Activated T-cell treated with anti-CD3 and anti-CD28 coated beads, Interleukin-2, amount 50 U/mL, for 48 hours (primary cell): ENCODE measurements around the gene KMT2C.
"Not testable (repeated sequence)": the region's sequence is repeated elsewhere in the genome, so short reads cannot be mapped to it uniquely, and the experiment has no call there.

ENCODE experiments used
- DNase-seq, 2 experiments: peaks; one replicate each; pipeline ENCODE4 v3.0.0-alpha.2; 2020

KMT2C gene

DNA sequence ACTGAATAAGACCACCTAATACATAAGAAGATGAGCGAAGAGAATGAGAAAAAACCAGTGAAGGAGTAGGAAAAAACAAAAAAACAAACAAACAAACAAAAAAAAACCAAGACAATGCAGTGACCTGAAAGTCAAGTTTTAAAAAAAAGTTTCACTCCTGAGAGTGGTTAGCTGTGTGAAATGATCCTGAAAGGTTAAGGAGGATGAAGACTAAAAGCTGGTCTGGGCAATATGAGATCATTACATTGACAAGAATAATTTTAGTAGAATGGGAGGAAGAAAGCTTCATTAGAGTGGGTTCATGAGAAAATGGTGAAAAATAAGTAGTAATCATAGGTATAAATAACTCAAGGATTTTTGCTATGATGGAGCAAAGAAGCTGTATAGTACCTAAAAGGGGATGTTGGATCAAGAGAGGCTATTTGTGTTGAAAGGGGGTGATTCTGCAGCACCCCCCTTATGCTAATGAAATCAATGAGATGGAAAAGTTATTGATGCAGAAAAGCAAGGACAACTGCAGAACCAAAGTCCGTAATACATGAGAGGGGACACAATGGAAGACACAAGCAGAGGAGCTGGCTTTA is 80.2 kb downstream of the KMT2C start:
- DNase-seq, result no peak

DNA sequence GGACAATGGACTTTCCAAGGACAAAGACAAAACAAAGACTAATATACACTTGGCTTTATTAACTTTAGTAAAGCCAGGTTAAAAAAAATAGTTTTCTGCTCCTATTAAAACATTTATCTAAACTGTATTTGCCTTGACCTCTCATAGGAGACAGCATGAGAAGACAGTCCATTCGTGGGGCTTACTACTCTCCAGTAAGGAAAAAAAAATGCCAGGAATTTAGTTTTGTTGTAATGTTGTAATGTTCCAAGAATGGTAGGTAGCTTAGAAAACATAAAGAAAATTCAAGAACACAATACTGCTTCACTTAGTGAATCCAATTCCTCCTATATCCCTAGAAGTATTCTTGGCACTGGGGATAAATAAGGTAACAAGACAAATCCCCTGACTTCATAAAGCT is 81.7 kb downstream of the KMT2C start:
- no peak for DNase-seq

DNA sequence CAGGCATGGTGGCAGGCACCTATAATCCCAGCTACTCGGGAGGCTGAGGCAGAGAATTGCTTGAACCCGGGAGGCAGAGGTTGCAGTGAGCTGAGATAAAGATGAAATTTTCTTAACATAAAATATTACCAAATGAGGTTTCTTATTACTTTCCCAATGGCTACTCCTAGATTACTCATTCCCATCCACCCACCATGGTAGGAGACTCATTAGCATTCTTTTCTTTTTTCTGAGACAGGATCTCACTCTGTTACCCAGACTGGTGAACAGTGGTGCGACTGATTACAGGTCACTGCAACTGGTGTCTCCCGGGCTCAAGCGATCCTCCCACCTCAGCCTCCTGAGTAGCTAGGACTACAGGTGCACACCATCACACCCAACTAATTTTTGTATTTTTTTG is 82.5 kb downstream of the KMT2C start:
- not testable (repeated sequence) for DNase-seq

DNA sequence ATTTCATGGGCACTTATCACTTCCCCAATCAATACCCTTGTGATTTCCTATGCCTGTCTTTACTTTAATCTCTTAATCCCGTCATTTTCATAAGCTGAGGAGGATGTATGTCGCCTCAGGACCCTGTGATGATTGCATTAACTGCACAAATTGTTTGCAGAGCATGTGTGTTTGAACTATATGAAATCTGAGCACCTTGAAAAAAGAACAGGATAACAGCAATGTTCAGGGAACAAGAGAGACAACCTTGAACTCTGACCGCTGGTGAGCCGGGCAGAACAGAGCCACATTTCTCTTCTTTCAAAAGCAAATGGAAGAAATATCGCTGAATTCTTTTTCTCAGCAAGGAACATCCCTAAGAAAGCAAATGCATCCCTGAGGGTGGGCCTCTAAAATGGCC is 84.1 kb downstream of the KMT2C start:
- DNase-seq, result not testable (repeated sequence)

DNA sequence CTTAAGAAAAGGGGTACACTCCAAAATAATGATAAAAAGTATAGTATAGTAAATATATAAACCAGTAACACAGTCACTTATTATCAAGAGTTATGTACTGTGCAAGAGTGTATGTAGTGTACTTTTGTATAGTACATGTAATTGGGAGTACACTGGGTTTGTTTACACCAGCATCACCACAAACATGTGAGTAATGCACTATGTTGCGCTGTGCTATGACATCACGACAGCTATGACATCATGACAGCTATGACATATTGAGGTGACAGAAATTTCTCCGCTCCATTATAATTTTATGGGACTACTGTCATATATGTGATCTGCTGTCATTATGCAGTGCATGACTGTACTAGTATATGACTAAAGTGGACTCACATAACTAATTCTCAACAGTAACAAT is 84.6 kb downstream of the KMT2C start:
- DNase-seq, result no peak

DNA sequence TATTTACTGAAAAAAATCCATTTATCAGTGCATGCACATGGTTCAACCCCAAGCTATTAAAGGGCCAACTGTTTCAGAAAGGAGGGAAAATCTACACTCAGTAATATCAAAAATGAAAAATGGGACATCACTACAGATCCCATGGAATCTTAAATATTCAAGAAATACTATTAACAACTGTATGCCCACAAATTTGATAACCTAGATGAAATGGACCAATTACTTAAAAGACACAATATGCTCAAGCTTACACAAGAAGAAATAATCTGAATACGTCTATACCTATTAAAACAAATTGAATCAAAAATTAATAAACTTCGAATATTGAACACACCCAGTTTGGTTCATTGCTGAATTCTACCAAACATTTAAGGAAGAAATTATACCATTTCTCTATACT is 87.9 kb downstream of the KMT2C start:
- no peak for DNase-seq

DNA sequence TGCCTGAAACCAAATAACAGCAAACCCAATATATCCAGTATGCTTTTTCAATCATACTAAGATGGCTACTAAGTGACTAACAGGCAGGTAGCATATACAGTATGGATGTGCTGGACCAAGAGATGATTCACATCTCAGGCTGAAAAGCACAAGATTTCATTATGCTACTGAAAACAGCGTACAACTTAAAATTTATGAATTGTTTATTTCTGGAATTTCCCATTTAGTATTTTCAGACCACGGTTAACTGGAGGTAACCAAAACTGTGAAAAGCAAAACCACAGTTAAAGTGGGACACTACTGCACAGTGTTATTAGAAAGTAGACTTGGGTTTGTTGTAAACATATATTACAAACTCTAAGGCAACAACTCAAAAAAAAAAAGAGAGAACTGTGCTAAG is 91.5 kb downstream of the KMT2C start:
- no peak for DNase-seq

DNA sequence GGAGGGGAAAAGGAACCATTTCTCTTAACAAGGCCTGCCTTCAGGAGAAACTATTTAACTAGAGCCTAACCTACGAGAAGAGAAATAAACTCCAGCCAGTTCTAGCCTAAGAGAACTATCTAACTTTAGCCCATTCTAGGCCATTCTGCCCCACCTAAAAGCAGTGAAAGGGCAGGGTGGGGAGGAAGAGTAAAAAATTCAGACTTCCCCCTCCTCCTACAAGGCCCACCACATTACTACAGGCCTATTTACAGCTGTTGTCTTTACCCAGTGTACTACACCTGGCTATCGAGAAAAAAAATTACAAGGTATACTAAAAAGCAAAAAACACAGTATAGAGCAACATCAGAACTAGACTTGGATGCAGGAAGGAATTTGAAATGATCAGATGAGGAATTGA is 93.0 kb downstream of the KMT2C start:
- DNase-seq, result no peak

DNA sequence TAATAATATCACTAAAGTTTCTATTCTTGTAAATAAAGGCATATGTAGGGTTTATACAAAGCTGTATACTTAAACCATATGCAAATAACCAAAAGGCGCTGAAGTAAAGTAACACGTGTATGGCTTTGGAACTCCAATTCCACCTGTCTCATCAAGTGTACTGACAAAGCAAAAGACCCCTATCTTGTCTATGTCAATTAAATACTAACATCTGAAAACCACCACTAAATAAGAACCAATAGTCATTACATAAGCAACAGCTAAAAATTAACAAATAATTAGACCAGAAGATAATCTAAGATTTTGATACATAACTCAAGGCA is 93.9 kb downstream of the KMT2C start:
- DNase-seq, result no peak

DNA sequence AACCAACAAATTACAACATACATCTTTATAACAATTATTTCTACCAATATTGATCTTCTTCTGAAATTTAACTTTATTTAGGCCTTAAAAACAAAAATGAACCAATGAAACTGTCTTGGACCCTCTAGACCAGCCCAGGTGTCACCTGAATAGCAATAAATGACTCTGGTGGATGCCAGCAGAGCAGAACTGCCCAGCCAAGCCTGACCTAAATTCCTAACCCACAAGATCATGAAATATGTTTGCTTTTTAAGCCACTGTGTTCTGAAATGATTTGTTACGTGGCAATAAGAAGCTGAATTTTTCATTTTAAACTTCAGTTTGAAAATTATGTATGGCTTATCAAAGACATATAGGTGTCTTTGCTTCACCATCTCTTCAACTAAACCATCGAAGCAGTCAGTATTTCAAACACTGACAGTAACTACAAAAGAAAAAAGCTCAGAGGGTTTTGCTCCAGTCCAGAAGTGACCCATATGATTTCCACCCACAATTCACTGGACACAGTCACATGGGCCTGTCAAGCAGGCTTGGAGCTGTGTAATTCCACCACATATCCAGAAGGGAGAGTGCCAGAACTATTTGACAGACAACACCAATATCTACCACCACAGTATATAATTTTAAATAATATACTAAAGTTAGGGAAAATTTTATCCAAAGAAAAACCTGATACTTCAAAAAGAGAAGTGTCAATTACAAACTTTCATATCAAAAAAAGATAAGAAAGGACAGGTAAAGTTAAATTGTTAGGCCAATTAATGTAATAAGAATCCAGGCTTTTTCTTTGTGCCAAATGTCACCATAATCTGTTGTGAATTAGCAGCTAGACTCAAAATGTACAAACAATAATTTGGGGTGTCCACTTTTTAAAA is 94.5 kb downstream of the KMT2C start:
- no peak for DNase-seq

DNA sequence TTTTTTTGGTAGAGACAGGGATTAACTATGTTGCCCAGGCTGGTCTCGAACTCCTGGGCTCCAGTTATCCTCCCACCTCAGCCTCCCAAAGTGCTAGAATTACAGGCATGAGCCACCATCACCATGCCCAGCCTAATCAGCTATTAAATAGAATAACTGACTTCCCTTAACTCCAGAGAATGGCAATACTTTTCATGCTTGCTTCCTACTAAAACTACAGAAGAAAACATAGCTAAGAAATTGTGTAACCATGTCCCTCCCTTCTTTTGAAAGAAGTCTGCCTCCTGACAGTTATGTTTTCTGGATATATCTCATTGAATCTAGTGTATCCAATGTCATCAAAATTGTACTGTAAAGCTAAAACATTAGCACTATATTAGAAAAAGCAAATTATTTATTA is 95.6 kb downstream of the KMT2C start:
- no peak for DNase-seq

DNA sequence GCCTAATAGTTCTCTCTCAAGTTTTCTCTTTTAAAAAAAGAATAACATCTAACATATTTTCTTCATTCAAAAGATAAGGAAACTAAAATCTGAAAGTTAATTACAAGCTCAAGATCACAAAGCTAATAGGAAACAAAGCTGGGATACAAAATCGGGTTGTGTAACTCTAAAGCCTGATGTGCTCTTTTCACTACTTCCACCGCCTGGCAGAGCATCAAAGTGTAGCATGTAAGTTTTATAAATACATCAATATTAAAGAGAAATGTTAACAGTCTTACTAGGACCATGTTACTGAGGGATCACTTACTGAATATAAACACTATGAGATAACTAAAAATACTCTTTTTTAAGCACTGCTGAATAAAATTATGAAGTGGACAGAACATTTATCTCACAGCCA is 97.2 kb downstream of the KMT2C start:
- DNase-seq, result no peak

DNA sequence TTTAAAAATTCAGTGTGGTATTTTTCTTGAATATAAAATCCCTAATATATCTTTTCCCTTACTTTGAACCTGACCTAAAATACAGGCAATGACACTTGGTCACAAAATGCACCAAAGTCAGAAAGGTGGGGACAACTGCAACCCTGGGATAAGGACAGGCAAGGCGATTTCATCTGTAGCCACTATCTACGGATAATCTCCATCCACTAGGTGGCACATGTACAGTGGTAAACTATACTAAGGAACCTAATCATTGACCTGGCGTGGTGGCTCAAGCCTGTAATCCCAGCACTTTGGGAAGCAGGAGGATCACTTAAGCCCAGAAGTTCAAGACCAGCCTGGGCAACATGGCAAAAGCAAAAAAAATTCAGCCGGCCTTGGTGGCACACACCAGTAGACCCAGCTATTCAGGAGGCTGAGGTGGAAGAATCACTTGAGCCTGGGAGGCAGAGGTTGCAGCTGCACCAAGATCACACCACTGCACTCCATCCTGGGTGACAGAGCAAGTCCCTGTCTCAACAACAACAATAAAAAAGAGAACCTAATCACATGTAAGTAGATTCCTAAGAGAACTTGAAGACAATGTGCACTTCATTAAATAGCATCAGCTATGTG is 98.9 kb downstream of the KMT2C start:
- peak; percentile 21 to 30 for DNase-seq

DNA sequence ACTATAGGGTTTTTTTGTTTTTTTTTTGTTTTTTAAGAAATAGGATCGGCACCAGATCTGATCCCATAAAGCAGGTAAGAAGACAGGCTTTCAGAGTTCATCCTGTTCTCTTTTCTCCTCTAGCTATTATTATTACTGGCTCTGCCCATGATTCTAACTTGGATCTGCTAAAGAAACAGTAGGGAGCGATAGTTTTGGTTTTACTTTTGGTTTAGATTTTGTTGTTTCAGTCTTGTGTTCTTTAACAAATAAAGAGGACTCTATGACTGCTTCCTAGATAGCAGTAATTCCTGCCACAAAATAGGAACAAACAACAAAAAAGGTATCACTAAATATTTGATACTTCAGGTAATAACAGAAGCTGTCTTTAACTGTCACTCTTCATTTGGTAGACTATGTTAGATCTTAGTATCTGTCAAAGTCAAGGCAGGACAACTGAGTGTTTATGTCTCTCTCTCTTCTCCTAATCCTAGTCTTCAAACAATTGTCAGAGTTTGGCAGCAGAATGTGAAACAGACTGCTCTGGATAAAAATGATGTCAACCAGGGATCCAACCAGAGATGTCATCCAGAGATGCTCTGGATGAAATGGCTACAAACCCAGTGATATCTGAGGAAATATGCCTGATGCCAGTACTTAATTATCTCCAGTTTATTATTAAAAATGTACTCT is 99.8 kb downstream of the KMT2C start:
- no peak for DNase-seq

DNA sequence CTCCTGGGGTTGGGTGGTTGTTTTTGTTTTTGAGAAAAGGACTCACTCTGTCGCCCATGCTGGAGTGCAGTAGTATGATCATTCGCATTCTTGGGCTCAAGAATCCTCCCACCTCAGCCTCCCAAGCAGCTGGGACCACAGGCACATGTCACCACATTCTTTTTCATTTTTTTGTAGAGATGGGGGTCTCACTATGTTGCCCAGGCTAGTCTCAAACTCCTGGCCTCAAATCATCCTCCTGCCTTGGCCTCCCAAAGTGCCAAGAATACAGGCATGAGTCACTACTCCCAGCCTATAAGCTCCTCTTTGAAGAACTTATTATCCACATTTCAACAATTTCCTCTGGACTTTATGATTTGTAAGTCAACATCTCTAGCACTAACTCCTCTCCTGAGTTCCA is 102.7 kb downstream of the KMT2C start:
- DNase-seq, result no peak

DNA sequence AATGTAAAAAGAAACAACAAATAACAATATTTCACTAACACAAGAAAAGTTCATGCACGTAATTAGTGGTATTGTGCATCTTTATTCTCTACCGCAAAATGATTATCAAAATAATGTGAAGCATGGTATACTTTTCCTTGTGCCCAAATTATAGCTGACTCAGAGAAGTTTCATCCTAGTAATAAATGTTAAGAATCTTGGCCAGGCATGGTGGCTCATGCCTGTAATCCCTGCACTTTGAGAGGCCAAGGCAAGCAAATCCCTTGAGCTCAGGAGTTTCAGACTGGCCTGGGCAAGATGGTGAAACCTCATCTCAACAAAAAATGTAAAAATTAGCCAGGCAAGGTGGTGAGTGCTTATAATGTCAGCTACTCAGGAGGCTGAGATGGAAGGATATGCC is 105.0 kb downstream of the KMT2C start:
- no peak for DNase-seq

DNA sequence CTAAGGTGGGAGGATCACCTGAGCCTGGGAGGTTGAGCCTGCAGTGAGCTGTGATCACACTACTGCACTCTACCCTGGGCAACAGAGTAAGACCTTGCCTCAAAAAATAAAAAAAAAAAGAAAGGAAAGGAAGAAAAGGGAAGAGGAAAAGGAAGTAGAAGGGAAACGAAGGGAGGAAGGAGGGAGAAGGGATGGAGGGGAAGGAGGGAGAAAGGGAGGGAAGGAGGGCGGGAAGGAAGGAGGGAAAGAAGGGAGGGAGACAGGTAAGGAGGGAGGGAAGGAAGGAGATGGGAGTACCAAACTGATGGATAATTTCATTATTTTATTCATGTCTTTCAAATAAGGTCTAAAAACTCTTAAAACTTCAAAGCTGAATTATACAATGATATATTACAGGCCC is 106.3 kb downstream of the KMT2C start:
- no peak for DNase-seq

DNA sequence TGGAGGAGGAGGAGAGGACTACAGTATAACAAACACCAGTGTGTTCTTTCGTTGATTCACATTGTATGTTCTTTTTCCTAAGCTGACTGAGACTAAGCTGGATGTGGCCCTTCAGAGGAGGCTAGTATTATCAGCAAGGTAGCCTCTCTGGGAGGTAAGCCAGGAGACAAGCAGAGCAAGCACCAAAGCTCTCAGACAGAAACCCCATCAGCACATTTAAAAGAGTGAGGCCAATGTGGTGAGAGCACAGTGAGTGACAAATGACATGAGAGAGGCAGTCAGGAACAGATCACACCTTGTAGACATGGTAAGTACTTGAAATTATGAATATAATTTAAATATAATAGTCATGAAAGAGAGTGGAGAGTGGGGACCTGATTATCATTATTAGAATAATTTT is 107.6 kb downstream of the KMT2C start:
- DNase-seq, result no peak

DNA sequence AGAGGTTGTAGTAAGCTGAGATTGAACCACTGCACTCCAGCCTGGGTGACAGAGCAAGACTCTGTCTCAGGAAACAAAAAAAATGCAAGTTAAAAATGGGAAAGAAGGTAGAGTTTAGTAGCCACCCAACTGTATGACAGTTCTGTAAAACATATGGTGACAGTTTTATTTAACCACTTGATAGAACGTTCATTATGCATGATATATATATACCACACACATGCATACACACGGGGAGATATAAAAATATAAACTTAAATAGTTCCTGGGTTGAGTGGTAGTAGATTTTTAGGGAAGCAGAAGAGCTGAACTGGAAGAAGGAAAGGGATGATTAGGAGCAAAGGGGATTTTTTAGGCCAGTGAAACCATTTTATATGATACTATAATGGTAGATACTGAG is 120.0 kb downstream of the KMT2C start:
- no peak for DNase-seq

DNA sequence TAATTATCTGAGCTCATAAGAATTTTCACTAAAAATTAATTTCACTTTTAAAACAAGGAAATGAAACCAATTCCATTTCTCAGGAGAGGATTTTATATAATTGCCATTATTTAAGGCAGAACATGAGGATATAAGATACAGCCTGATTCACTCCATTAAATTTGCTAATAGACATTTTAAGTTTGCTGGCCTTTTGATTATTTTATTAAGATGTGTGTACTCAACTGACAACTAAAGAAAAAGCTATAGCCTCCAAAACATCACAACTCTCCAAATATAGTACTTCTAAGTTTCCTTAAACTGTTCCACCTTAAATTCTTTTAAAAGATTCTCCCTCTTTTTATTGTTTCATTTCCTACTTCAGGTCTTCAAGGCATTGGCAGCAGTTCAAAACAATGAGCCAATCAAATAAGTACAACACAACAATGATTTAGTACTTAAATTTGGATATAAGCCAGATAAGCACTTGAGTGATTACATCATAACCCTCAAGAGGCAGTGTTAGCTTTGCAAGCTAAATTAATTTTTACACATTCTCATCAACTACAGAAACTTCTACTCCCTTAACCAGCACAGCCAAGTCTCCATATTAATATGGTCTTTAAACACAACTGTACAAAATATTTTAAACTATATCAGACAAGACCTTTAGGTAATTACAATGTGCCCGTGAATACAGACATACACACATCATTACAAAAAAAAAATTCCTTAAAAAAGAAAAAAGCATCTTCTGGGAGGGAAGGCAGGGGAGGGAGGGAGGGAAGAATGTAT is 121.8 kb downstream of the KMT2C start:
- no peak for DNase-seq

DNA sequence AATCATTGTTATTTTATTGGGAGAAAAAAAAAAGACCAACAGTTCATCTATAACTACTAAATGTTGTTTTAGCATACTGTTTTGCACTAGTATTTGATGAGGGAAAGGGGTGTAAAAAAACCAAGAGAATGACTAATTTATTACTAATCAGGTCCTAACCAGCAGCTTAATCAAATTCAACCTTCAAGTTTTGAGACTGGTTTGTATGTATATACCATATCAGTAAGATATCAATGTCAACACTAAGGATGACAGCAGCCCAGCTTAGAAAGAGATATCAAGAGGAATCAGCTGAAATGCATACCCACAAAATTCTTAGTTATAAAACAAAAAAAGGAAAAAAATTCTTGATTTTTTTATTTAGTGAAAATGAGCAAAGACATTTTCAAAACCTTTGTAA is 122.6 kb downstream of the KMT2C start:
- no peak for DNase-seq

DNA sequence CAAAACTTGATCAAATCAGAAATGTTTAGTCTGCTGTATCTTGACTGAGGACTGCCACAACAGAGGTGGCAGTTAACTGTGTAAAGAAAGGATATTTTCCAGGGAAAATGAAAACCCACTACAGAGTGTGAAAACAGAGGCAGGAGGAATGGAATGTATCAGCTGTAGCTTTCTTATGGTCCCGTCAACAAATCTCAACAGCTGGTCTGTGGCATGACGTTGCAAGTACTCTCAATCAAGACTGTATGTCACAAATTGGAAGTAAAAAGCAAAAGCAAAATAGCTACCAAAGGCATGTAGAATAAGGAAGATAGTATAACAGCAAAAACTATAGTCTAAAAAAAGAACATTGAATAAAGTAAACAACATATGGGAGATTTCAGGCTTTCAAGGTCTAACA is 123.5 kb downstream of the KMT2C start:
- DNase-seq, result no peak

DNA sequence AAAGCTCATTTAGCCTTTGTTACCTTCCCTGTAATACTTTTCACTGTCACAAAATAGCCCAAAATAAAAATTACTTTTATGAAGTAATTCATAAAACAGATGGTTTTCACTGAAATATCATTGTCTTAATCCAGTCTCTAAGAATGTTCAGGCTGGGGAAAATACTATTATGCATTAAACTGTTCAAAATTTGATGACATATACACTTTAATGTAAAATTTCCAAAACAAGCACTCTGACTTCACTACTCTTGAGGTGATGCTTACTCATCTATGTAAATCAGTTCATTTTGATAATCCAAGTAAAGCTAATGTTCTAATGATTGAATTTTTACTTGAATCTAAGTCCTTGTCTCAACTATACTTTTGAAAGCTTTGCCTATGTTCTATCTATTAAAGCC is 127.9 kb downstream of the KMT2C start:
- DNase-seq, result no peak
